ENCODE results near the gene ADAMTSL1.

The ADAMTSL1 gene

GRCh38 chr9:18889550-18889949, 415.6 kb downstream of the ADAMTSL1 start:
- Histone ChIP-seq H3K36me3 (ENCODE audit: control insufficient read depth, insufficient read depth, low read length) (no peaks in the 10 kb centered on the region), H3K9ac (ENCODE audit: low read length) (no peak overlapping the region), H3K9me3 (ENCODE audit: control insufficient read depth, low read length) (no peaks in the 10 kb centered on the region), H3K27me3 (ENCODE audit: control insufficient read depth, insufficient read depth, low read length) (no peaks in the 10 kb centered on the region), H3K4me3 (ENCODE audit: low read length) (no peak overlapping the region), H3K4me1 (ENCODE audit: control insufficient read depth, insufficient read depth, low read length) (peaks cover 10% of the 10 kb centered on the region)

GRCh38 chr9:18890372-18890771, 416.4 kb downstream of the ADAMTSL1 start:
- H3K36me3 ChIP-seq (ENCODE audit: control insufficient read depth, insufficient read depth, low read length), result no peaks in the 10 kb centered on the region
- H3K4me3 ChIP-seq (ENCODE audit: low read length), result no peak overlapping the region
- peaks cover 10% of the 10 kb centered on the region for H3K4me1 ChIP-seq (ENCODE audit: control insufficient read depth, insufficient read depth, low read length)
- H3K9me3 ChIP-seq (ENCODE audit: control insufficient read depth, low read length), result no peaks in the 10 kb centered on the region
- H3K27me3 ChIP-seq (ENCODE audit: control insufficient read depth, insufficient read depth, low read length), result no peaks in the 10 kb centered on the region
- no peak overlapping the region for H3K9ac ChIP-seq (ENCODE audit: low read length)

GRCh38 chr9:18891946-18892670, 418.2 kb downstream of the ADAMTSL1 start:
- Histone ChIP-seq H3K9ac (ENCODE audit: low read length) (no peak overlapping the region), H3K36me3 (ENCODE audit: control insufficient read depth, insufficient read depth, low read length) (no peaks in the 10 kb centered on the region), H3K9me3 (ENCODE audit: control insufficient read depth, low read length) (no peaks in the 10 kb centered on the region), H3K4me3 (ENCODE audit: low read length) (no peak overlapping the region), H3K27me3 (ENCODE audit: control insufficient read depth, insufficient read depth, low read length) (no peaks in the 10 kb centered on the region), H3K4me1 (ENCODE audit: control insufficient read depth, insufficient read depth, low read length) (peaks cover 10% of the 10 kb centered on the region)

GRCh38 chr9:18893046-18893445, 419.1 kb downstream of the ADAMTSL1 start:
- Histone ChIP-seq H3K4me3 (ENCODE audit: low read length) (no peak overlapping the region), H3K36me3 (ENCODE audit: control insufficient read depth, insufficient read depth, low read length) (no peaks in the 10 kb centered on the region), H3K9ac (ENCODE audit: low read length) (no peak overlapping the region), H3K27me3 (ENCODE audit: control insufficient read depth, insufficient read depth, low read length) (no peaks in the 10 kb centered on the region), H3K9me3 (ENCODE audit: control insufficient read depth, low read length) (no peaks in the 10 kb centered on the region), H3K4me1 (ENCODE audit: control insufficient read depth, insufficient read depth, low read length) (peaks cover 10% of the 10 kb centered on the region)

- no peaks in the 10 kb centered on the region for H3K9me3 ChIP-seq (ENCODE audit: control insufficient read depth, low read length)
- H3K9ac ChIP-seq (ENCODE audit: low read length), result no peak overlapping the region
- no peaks in the 10 kb centered on the region for H3K36me3 ChIP-seq (ENCODE audit: control insufficient read depth, insufficient read depth, low read length)
- no peaks in the 10 kb centered on the region for H3K27me3 ChIP-seq (ENCODE audit: control insufficient read depth, insufficient read depth, low read length)
- H3K4me1 ChIP-seq (ENCODE audit: control insufficient read depth, insufficient read depth, low read length), result peaks cover 10% of the 10 kb centered on the region
- no peak overlapping the region for H3K4me3 ChIP-seq (ENCODE audit: low read length)
These were observed 419.5 kb downstream of the ADAMTSL1 start for GRCh38 chr9:18893491-18893890.

- Histone ChIP-seq H3K4me3 (ENCODE audit: low read length) (no peak overlapping the region), H3K36me3 (ENCODE audit: control insufficient read depth, insufficient read depth, low read length) (no peaks in the 10 kb centered on the region), H3K4me1 (ENCODE audit: control insufficient read depth, insufficient read depth, low read length) (no peaks in the 10 kb centered on the region), H3K9ac (ENCODE audit: low read length) (no peak overlapping the region), H3K9me3 (ENCODE audit: control insufficient read depth, low read length) (no peaks in the 10 kb centered on the region), H3K27me3 (ENCODE audit: control insufficient read depth, insufficient read depth, low read length) (no peaks in the 10 kb centered on the region)
These were observed 422.1 kb downstream of the ADAMTSL1 start for GRCh38 chr9:18896004-18896403.

GRCh38 chr9:18896531-18897179, 422.7 kb downstream of the ADAMTSL1 start:
- Histone ChIP-seq H3K27me3 (ENCODE audit: control insufficient read depth, insufficient read depth, low read length) (no peaks in the 10 kb centered on the region), H3K9me3 (ENCODE audit: control insufficient read depth, low read length) (no peaks in the 10 kb centered on the region), H3K9ac (ENCODE audit: low read length) (no peak overlapping the region), H3K4me1 (ENCODE audit: control insufficient read depth, insufficient read depth, low read length) (no peaks in the 10 kb centered on the region), H3K36me3 (ENCODE audit: control insufficient read depth, insufficient read depth, low read length) (no peaks in the 10 kb centered on the region), H3K4me3 (ENCODE audit: low read length) (no peak overlapping the region)

GRCh38 chr9:18903450-18903849, 429.5 kb downstream of the ADAMTSL1 start:
- H3K4me1 ChIP-seq (ENCODE audit: control insufficient read depth, insufficient read depth, low read length), result no peaks in the 10 kb centered on the region
- no peak overlapping the region for H3K9ac ChIP-seq (ENCODE audit: low read length)
- no peaks in the 10 kb centered on the region for H3K36me3 ChIP-seq (ENCODE audit: control insufficient read depth, insufficient read depth, low read length)
- H3K4me3 ChIP-seq (ENCODE audit: low read length), result no peak overlapping the region
- no peaks in the 10 kb centered on the region for H3K27me3 ChIP-seq (ENCODE audit: control insufficient read depth, insufficient read depth, low read length)
- H3K9me3 ChIP-seq (ENCODE audit: control insufficient read depth, low read length), result no peaks in the 10 kb centered on the region

- Histone ChIP-seq H3K9ac (ENCODE audit: low read length) (no peak overlapping the region), H3K4me3 (ENCODE audit: low read length) (no peak overlapping the region), H3K4me1 (ENCODE audit: control insufficient read depth, insufficient read depth, low read length) (no peaks in the 10 kb centered on the region), H3K9me3 (ENCODE audit: control insufficient read depth, low read length) (no peaks in the 10 kb centered on the region), H3K27me3 (ENCODE audit: control insufficient read depth, insufficient read depth, low read length) (no peaks in the 10 kb centered on the region), H3K36me3 (ENCODE audit: control insufficient read depth, insufficient read depth, low read length) (no peaks in the 10 kb centered on the region)
These were observed 431.3 kb downstream of the ADAMTSL1 start for GRCh38 chr9:18905028-18905882.

GRCh38 chr9:18905883-18906629, 432.1 kb downstream of the ADAMTSL1 start:
- Histone ChIP-seq H3K36me3 (ENCODE audit: control insufficient read depth, insufficient read depth, low read length) (no peaks in the 10 kb centered on the region), H3K4me3 (ENCODE audit: low read length) (no peak overlapping the region), H3K9me3 (ENCODE audit: control insufficient read depth, low read length) (no peaks in the 10 kb centered on the region), H3K9ac (ENCODE audit: low read length) (no peak overlapping the region), H3K27me3 (ENCODE audit: control insufficient read depth, insufficient read depth, low read length) (no peaks in the 10 kb centered on the region), H3K4me1 (ENCODE audit: control insufficient read depth, insufficient read depth, low read length) (no peaks in the 10 kb centered on the region)

GRCh38 chr9:18906656-18907395, 432.9 kb downstream of the ADAMTSL1 start:
- H3K9me3 ChIP-seq (ENCODE audit: control insufficient read depth, low read length), result no peaks in the 10 kb centered on the region
- H3K27me3 ChIP-seq (ENCODE audit: control insufficient read depth, insufficient read depth, low read length), result no peaks in the 10 kb centered on the region
- no peak overlapping the region for H3K4me3 ChIP-seq (ENCODE audit: low read length)
- H3K36me3 ChIP-seq (ENCODE audit: control insufficient read depth, insufficient read depth, low read length), result no peaks in the 10 kb centered on the region
- H3K4me1 ChIP-seq (ENCODE audit: control insufficient read depth, insufficient read depth, low read length), result no peaks in the 10 kb centered on the region
- no peak overlapping the region for H3K9ac ChIP-seq (ENCODE audit: low read length)

All from mucosa of stomach (tissue), 1 donor.